GM18505 (cell line): Measurements from ENCODE around the gene POU2F1.
A peak's percentile ranks its signal among the peaks of the same experiment; 100 is the strongest.

Source experiments
- ATAC-seq: cut with Tn5 transposase; IDR thresholded peaks from one replicate; pipeline ENCODE4 v1.9.1; 2021; ENCODE audit not compliant: unreplicated experiment
- POLR2A ChIP-seq: IDR thresholded peaks from 4 replicates; pipeline ENCODE4 v1.6.1; 2011; ENCODE audit warnings: borderline replicate concordance; ENCODE audit not compliant: insufficient read depth, insufficient read length; ENCODE audit errors: extremely low read depth

POU2F1 gene

DNA sequence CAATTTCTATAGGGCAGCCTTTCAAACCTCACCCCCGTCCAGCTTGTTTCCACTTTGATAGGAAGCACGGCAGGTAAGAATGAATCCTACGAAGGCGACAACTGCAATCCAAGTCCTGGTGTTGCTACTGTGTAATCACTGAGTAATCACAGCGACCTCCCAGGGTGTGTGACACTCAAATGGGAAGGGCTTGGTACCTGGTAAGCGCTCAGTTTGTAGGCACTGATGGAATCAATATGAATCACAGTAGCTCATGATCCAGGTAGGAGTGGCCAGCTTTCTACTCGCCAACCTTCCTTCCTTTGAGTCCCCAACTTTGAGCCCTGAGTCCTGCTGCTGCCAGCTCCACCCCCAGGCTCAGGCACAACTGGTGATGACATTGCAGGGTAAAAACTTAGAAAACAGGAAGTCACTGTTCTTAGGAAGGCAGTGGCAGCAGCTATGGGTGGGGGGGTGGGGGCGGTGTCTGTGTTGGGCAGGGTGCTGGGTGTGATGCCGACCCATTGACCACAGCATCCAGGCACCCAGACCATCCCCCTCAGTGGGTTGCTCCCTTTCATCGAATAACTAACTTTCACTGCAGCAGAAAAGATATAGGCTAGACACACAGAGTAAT lies 226.9 kb downstream of the POU2F1 start:
- TF ChIP-seq POLR2A, result no peak
- ATAC-seq, result peak; percentile 81

- ATAC-seq, result no peak
- no peak for TF ChIP-seq POLR2A
These were observed 230.2 kb downstream of the POU2F1 start for GRCh38 chr1:167450843-167451242.

DNA sequence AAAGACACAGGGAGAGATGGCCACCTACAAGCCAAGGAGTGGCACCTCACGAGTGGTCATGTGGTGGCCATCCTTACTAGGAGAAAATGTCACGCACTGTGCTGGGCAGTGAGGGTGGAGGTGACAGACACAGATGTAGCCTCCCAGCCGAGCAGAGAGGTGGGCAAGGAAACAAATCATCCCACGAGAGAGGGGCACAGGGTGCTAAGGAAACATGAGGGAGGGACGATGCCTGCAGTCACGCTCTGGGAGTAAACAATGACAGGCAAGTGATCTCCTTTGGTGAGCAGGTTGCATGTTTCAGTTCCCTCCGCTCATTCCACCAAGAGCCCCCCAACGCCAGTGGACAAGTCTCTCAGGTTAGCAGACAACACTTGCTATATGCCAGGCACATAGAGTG lies 231.8 kb downstream of the POU2F1 start:
- TF ChIP-seq POLR2A, result no peak
- ATAC-seq, result no peak

GRCh38 chr1:167453123-167453522 lies 232.4 kb downstream of the POU2F1 start:
- ATAC-seq, result no peak
- no peak for TF ChIP-seq POLR2A

GRCh38 chr1:167454304-167454893 lies 233.7 kb downstream of the POU2F1 start:
- no peak for ATAC-seq
- no peak for TF ChIP-seq POLR2A

GRCh38 chr1:167454894-167455785 lies 234.5 kb downstream of the POU2F1 start:
- peak; percentile 9 for TF ChIP-seq POLR2A
- ATAC-seq, result peak; percentile 65

GRCh38 chr1:167455786-167456446 lies 235.2 kb downstream of the POU2F1 start:
- ATAC-seq, result peak; percentile 34
- TF ChIP-seq POLR2A, result no peak

GRCh38 chr1:167456524-167456923 lies 235.8 kb downstream of the POU2F1 start:
- no peak for ATAC-seq
- no peak for TF ChIP-seq POLR2A

DNA sequence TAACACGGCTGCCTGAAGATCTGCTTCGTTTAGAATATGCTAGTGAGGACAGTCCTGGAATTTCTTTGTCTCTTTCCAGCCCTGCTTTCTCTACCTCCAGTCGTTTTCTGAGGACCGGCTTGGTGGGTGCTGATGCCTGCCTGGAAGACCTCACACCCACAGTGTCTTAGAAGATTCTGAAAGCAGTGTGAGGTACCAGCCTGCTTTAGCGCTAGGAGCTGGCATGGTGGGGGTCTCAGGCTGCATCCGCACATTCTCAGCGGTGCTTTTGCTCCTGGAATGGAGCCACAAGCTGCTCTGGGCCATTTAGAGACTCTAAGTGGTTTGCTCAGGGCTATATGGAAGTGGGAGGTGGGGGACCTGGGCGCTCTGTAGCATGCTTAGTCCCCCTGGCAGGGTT lies 236.2 kb downstream of the POU2F1 start:
- TF ChIP-seq POLR2A, result no peak
- no peak for ATAC-seq

GRCh38 chr1:167457936-167458584 lies 237.4 kb downstream of the POU2F1 start:
- no peak for TF ChIP-seq POLR2A
- no peak for ATAC-seq

DNA sequence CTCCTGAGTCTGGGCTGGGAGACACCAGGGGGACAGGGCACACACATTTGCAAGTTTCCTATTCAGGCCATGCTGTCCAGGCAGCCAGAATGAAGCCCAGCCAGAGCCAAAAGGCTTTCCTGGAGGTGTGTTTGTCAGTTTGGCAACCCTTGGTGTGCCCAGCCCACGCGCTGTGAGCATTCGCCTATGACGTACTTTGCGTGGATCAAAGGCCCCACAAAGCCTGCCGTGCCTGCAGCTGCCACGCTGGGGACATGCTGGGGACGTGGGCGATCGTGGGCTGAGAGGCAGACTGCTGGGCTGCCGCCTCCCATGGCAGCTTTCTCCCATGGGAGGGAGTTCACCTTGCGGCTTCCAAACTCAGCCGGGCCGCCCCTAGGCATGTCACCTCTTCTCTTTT lies 240.2 kb downstream of the POU2F1 start:
- no peak for ATAC-seq
- TF ChIP-seq POLR2A, result no peak

DNA sequence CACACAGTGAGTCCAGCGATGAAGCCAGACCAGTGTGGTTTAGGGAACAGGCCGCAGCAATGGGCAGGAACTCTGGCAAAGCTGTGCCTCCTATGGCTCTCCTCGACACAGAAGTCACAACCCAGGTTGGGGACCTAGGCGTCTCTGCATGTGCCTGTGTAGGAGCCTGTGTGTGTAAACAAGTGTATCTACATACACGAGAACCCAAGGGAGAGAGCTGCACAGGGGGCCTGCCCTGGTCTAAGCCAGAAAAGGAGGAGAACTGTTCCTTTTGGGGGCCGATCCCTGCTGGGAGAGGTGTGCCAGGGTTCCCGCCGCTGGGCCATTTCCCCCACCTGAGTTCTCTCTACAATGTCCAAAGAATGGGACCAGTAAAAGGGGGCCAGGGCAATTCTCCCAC lies 241.7 kb downstream of the POU2F1 start:
- ATAC-seq, result no peak
- TF ChIP-seq POLR2A, result no peak

- no peak for TF ChIP-seq POLR2A
- no peak for ATAC-seq
These were observed 242.4 kb downstream of the POU2F1 start for GRCh38 chr1:167463080-167463479.
